NCI-H2196 (cell line): ENCODE data around the gene SPATS2L.

ENCODE experiments used
- DNase-seq: peaks from one replicate; lab custom pipeline; 2025; ENCODE audit not compliant: unreplicated experiment; lab: John Stamatoyannopoulos, UW

The SPATS2L gene

GRCh38 chr2:200306196-200306930 is at the start of gene SPATS2L:
SPATS2L (plus strand) TSS chr2:200306693; CDS start chr2:200389245, 82,552 bp downstream.
- no peak for DNase-seq

GRCh38 chr2:200257570-200257969 is 48.9 kb upstream of the SPATS2L start:
- DNase-seq: no peak

GRCh38 chr2:200258081-200258480 is 48.4 kb upstream of the SPATS2L start:
- DNase-seq: no peak

- no peak for DNase-seq
These were observed 47.5 kb upstream of the SPATS2L start for GRCh38 chr2:200258881-200259576.

- peak; percentile 34 for DNase-seq
These were observed 46.9 kb upstream of the SPATS2L start for GRCh38 chr2:200259577-200259957.

GRCh38 chr2:200262047-200262446 is 44.4 kb upstream of the SPATS2L start:
- DNase-seq: no peak

GRCh38 chr2:200263279-200263678 is 43.2 kb upstream of the SPATS2L start:
- no peak for DNase-seq

GRCh38 chr2:200264631-200265030 is 41.9 kb upstream of the SPATS2L start:
- no peak for DNase-seq

GRCh38 chr2:200266406-200266805 is 40.1 kb upstream of the SPATS2L start:
- no peak for DNase-seq

GRCh38 chr2:200267350-200267749 is 39.1 kb upstream of the SPATS2L start:
- no peak for DNase-seq

GRCh38 chr2:200270732-200271131 is 35.8 kb upstream of the SPATS2L start:
- DNase-seq: no peak

GRCh38 chr2:200272320-200272719 is 34.2 kb upstream of the SPATS2L start:
- DNase-seq: no peak

- no peak for DNase-seq
These were observed 32.1 kb upstream of the SPATS2L start for GRCh38 chr2:200274116-200275075.

GRCh38 chr2:200275295-200276013 is 31.0 kb upstream of the SPATS2L start:
- DNase-seq: no peak

- no peak for DNase-seq
These were observed 30.0 kb upstream of the SPATS2L start for GRCh38 chr2:200276472-200276871.

GRCh38 chr2:200278694-200279316 is 27.7 kb upstream of the SPATS2L start:
- DNase-seq: no peak

GRCh38 chr2:200279857-200280256 is 26.6 kb upstream of the SPATS2L start:
- no peak for DNase-seq

- DNase-seq: no peak
These were observed 19.9 kb upstream of the SPATS2L start for GRCh38 chr2:200286578-200286977.

GRCh38 chr2:200288670-200289429 is 17.6 kb upstream of the SPATS2L start:
- no peak for DNase-seq

GRCh38 chr2:200296118-200296517 is 10.4 kb upstream of the SPATS2L start:
- no peak for DNase-seq
